T47D (cell line): ENCODE results near the gene PID1.

ENCODE experiments used
- DNase-seq, 2 experiments: peaks; one replicate each; pipeline versions ENCODE4 v3.0.0 to v3.0.0-alpha.2; 2011 to 2012; ENCODE audit warnings: low read depth in 1 of 2, low spot score in 1 of 2
- JUND ChIP-seq: IDR thresholded peaks from 2 replicates; pipeline ENCODE4 v1.6.1; 2012; ENCODE audit warnings: low read depth
- in situ Hi-C: cut with HindIII; loops from 2 replicates; pipeline ENCODE4 v1.10.0; 2016; ENCODE audit warnings: low sequenced_read_pairs, low pct_unique_long_range_greater_than_20kb

The PID1 gene

DNA sequence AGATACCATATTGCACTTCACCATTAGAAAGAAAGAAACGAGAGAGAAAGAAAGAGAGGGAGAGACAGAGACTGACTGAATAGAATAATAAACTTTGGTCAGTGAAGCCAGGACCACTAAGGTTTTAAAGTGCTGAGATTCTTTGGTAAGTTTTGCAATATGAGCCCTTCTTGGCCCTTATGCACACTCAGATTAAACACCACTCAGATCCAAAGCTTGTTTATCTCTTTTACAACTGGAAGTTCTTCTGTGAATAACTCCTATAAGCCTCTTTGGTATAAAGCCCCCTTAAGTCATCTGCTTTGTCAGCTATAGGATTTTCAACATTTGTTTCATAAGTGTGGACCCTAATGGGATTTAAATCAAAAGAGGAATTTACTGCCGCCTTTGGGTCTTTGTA lies 40.8 kb downstream of the PID1 start:
- no peak for DNase-seq
- TF ChIP-seq JUND: no peak
- in situ Hi-C loops: no loop called here

DNA sequence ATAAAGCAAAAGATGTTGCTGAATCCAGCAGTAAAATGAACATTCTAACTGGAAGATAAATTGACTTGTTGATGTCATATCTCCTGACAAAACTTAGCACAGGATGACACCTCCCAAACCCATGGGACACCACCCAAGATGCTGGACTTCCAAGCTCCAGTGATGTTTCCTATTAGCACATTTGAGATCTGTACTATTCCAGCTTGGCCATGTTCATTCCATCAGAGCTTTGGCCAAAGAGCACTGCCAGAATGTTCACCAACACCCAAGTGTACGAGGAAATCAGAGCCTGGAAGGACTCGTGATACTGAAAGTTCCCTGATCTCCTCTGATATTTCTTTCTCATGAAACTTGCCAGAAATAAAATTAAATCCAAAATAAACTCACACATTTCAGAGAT lies 44.7 kb downstream of the PID1 start:
- no peak for DNase-seq
- no peak for TF ChIP-seq JUND
- in situ Hi-C loops: no loop called here

DNA sequence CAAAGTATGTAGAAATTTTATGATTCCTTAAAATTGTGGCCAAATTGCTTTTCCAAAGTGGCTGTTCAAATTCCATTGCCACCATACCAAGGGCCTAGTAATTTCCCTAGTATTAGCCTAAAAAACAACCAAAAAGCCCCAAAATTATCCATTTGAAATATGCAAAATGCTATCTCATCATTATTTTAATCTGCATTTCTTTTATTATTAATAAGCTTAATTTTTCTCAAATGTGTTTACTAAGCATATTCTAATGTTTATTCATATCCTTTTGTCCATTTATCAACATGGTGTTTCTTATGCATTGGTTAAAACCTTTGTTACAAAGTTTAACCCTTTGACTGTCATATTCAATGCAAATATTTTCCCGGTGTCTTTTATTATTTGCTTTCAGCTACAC lies 48.0 kb downstream of the PID1 start:
- no peak for TF ChIP-seq JUND
- DNase-seq: no peak
- in situ Hi-C loops: no loop called here

DNA sequence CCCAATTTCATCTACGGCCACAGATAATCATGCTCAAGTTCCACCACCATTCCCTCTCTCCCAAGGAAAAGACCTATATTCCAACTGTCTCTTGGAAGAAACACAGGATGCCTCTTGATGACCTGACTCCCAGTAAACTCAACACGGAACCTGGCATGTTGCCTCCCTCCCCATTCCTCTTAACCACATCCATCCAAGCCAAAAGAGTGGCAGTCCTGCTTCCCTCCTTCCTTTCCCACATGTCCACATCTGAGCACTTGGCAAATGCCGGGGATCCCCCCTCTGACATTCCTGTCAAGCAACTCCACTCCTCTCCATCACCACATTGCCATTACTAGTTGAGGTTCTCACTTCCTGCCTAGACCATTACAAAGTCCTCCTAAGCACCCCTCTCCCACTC lies 49.4 kb downstream of the PID1 start:
- no peak for TF ChIP-seq JUND
- in situ Hi-C loops: no loop called here
- DNase-seq: no peak

DNA sequence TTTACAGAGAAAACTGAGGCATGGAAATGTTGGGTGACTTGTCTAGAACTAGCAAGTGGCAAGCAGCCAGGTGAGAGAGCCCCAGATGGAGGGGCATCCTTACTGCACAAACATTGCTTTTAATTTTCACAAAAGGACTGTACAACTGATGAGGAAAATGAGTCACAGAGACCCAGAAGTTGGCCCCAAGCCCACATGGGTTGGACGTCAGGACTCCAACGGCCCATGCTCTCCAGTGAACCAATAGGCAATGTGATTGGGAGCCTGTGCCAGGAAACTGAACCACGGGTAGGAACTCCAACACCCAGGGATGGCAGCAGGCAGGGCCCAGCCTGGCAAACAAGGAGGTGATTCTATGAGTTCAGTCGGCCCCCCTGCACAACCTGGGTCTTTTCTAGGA lies 50.8 kb downstream of the PID1 start:
- in situ Hi-C loops: no loop called here
- no peak for TF ChIP-seq JUND
- no peak for DNase-seq

DNA sequence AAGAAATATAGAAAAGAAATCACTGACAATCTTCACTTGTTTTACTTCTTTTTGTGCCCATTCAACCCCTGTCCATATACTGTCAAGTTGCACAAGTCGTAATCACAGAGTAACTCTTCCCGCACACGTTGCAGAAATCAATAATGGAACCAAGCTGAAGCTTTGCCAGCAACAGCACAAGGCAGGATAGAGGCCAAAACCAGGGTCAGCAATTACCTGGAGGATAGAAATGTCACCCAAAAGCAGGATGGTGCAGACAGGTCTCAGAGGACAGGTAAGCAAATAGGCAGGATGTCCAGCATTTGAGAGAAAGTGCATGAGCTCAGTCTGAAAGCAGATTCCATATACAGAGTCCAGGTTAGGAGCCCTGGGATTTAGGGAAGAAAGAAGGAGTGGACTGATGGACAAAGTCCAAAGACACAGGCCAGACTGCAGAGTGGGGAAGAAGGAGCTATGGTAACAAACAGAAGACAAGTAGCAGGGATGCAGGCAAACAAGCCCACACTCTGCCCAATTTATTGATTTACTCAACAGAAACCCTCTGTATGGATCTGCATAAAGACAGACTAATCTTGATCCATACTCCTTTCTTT lies 52.7 kb downstream of the PID1 start:
- no peak for DNase-seq
- no peak for TF ChIP-seq JUND
- in situ Hi-C loops: no loop called here

DNA sequence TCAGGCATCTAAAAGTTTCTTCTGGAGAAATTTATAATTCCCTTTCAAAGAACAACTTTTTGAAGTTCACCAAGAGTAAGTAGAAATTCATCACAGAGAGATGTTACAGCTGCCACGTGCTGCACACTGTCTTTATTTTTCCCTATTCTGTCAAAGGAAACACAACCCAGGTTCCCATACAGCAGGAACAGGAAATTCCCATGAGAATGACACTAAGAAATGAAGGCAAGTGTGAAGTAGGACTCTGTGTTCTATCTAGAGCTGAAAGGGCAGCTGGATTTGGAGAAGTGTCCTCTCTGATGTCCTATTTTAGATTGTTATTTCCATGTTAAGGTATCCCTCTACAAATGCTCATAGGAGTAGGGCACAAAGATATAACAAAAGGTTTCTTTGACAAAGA lies 58.8 kb downstream of the PID1 start:
- DNase-seq: no peak
- TF ChIP-seq JUND: no peak
- in situ Hi-C loops: no loop called here

DNA sequence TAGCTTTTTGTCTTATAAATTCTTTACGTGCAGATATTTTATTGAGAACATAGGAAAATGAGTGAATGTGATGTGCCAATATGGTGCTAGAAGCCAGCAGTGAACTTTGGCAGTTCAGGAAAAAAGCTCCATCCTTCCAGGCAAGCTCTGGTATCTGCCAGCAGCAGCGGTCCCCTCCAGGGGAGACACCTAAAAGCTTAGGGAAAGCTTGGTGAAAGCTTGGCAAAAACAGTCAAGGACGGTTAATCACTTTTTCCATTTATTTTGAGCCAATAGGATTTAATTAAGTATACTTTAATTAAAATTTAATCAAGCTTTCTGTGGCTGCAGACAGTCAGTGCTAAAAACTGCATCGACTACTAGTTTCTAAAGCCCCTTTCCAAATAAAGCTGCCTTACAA lies 60.4 kb downstream of the PID1 start:
- in situ Hi-C loops: no loop called here
- DNase-seq: no peak
- no peak for TF ChIP-seq JUND

DNA sequence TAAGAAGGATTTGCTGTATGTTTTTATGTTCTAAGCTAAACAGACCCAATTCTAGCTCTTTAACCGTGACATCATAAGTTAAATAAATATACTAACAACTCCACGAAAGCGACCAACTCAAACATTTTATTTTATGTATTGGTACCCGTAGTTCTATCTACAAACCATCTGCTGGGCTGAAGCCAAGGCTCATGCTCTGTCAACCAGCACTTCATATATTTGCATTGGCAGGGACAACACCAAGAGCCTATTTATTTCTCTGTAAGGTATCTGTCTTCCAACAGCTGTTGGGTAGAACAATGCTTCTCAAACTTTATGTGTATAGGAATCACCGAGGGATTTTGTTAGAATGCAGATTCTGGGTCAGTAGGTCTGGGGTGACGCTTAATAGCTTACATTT lies 64.5 kb downstream of the PID1 start:
- DNase-seq: peak; percentile 2 to 52
- in situ Hi-C loops: no loop called here
- no peak for TF ChIP-seq JUND

DNA sequence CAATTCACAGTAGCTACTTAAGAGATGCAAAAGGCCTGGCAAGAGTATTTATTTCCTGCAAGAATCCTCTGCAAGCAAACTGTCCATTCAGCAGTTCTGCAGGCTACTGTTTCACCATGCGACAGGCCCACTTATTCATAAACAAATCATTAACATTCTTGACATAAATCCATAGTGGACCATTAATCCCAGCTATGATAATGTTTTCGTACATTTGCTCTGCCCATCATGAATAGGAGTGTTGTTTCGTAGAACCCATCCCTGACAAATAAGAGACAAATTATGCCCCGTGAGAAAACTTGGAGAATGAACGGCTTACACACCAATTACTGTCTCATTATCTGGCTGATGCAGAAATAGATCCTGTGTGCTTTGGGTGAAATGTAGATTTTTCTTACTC lies 65.4 kb downstream of the PID1 start:
- TF ChIP-seq JUND: no peak
- in situ Hi-C loops: no loop called here
- DNase-seq: no peak

DNA sequence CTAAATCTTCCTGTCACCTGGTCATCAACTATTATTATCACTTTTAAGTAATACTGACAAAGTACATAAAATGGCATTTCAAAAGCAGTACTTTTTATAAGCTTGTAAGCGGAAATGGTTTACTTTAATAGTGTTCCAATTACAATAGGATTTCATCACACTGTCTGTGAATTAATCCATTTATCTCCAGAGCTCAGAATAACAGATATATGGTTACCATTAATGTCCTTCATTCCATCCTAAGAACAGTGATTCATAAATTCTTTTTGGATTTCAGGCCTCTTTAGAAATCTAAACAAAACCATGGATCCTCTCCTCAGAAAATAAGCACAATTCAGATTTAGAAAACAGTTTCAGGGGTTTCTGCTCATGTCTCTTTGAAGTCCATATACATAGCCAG lies 68.4 kb downstream of the PID1 start:
- no peak for DNase-seq
- in situ Hi-C loops: no loop called here
- no peak for TF ChIP-seq JUND

DNA sequence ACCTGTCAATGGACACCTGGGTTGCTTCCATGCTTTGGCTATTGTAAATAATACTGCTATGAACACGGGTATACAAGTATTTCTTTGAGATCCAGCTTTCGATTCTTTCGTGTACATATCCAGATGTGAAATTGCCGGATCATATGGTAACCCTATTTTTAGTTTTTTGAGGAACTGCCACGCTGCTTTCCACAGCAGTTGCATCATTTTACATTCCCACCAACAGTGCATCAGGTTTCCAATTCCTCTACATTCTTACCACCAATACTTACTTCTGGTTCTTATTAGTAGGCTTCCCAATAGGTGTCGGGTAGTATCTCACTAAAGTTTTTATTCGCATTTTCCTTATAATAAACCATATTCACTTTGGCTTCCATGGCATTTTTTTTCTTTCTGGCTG lies 69.6 kb downstream of the PID1 start:
- no peak for DNase-seq
- in situ Hi-C loops: no loop called here
- no peak for TF ChIP-seq JUND

DNA sequence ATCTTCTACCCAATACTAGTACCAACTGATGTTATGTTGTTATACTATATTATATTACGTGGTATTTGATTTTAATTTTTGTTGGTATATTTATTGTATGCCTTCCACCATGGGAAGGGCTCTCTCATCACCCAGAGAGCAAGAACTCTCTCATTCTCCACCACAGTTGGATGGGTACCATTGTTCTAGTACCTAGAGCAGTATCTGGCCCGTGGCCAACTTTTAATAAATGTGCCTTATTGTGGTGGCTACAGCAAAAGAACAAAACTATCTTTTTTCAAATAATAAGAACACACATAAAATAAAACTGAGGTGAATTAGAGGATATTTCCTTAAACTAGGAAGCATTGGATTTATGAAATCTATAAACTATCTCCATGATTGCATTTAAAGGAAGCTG lies 71.8 kb downstream of the PID1 start:
- no peak for TF ChIP-seq JUND
- no peak for DNase-seq
- in situ Hi-C loops: no loop called here

DNA sequence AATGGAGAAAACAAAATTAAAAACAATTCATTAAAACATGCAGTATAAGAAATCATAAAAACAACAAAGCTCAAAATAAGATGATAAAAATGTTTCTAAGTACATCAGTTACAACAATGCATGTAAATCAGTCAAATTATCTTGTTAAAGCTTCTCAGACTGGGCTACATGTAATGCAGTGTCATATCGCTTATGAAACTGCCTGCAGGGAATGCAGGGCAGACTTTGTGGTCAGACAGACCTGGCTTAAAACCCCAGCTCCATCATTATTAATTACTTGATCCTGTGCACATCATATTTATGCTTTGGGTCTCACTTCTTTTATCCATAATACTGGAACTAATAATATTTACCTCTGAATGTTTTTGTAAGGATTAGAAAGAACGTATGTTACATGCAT lies 74.6 kb downstream of the PID1 start:
- in situ Hi-C loops: no loop called here
- no peak for TF ChIP-seq JUND
- DNase-seq: no peak
